ENCODE data around the gene NUP93. TPM values are rescaled to one million over a fixed set of nuclear protein-coding genes. Genes with fewer than 3 reads are reported as not detected.

NUP93 gene
- total RNA-seq, 4 donors from 2014 or later: 12.9 to 30.7 (median 23.0) TPM

DNA sequence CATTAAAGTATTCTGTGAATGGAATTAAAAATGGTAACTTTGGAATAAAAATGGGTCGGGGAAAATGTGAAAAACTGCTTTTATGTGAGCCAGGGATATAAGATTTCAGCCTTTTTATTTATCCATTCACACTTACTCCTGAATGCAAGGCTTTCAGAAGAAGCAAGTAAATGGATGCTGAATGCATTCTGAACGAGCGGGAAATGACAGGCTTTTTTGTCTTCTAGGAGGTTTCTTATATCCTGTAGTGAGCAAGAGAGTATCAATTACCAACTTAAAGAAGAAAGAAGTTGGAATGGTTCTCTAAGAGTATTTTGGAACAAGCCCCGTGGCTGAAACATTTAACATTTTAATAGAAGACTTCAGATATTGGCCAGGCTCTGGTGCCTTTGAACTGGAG, 36.0 kb downstream of the NUP93 start:
- intact Hi-C loops (cut with DNase I; ENCODE audit: low total_unique reads): no loop called here
- Histone ChIP-seq H3K4me3 (no peak overlapping the region), H3K9me3 (no peaks in the 10 kb centered on the region), H3K36me3 (no peaks in the 10 kb centered on the region), H3K4me1 (peaks cover 0 to 11% of the 10 kb centered on the region in 2 donors), H3K27me3 (no peaks in the 10 kb centered on the region), H3K27ac (no peak overlapping the region)
- in situ Hi-C loops (cut with MboI; ENCODE audit: low sequenced_read_pairs in 4 of 4): no loop called here
- TF ChIP-seq, protein P1, sequence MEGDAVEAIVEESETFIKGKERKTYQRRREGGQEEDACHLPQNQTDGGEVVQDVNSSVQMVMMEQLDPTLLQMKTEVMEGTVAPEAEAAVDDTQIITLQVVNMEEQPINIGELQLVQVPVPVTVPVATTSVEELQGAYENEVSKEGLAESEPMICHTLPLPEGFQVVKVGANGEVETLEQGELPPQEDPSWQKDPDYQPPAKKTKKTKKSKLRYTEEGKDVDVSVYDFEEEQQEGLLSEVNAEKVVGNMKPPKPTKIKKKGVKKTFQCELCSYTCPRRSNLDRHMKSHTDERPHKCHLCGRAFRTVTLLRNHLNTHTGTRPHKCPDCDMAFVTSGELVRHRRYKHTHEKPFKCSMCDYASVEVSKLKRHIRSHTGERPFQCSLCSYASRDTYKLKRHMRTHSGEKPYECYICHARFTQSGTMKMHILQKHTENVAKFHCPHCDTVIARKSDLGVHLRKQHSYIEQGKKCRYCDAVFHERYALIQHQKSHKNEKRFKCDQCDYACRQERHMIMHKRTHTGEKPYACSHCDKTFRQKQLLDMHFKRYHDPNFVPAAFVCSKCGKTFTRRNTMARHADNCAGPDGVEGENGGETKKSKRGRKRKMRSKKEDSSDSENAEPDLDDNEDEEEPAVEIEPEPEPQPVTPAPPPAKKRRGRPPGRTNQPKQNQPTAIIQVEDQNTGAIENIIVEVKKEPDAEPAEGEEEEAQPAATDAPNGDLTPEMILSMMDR (IDR thresholded peaks at IDR 0.05 in 4 of 5, conservative IDR thresholded peaks at IDR 0.05 in 1 of 5): no peak
- no peak for TF ChIP-seq POLR2A (IDR thresholded peaks at IDR 0.05)
- no peak for DNase-seq
- ATAC-seq: no peak

DNA sequence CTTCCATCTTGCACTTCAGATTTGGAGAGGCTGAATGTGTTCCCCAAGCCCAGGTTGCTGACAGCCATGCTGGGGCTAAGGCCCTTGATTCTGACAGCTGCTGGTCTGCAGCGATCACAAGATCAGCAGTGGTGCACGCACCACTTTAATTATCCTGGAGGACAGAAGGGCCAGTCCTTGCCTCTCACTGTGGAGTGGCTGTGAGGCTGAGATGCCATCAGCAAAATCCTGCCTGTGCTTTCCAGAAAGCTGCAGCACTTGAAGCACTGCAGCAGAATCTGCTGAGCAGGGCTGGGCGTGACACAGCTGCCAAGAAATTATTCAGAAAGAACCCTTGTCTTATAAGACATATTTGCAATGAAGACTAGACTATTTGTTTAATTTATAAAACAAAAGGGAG, 37.1 kb downstream of the NUP93 start:
- Histone ChIP-seq H3K27ac (no peak overlapping the region), H3K9me3 (no peaks in the 10 kb centered on the region), H3K27me3 (no peaks in the 10 kb centered on the region), H3K4me3 (no peak overlapping the region), H3K36me3 (no peaks in the 10 kb centered on the region), H3K4me1 (peaks cover 0 to 11% of the 10 kb centered on the region in 2 donors)
- in situ Hi-C loops (cut with MboI; ENCODE audit: low sequenced_read_pairs in 4 of 4): no loop called here
- no peak for ATAC-seq
- intact Hi-C loops (cut with DNase I; ENCODE audit: low total_unique reads): no loop called here
- no peak for DNase-seq
- TF ChIP-seq, protein P1 (IDR thresholded peaks at IDR 0.05 in 4 of 5, conservative IDR thresholded peaks at IDR 0.05 in 1 of 5): no peak
- no peak for TF ChIP-seq POLR2A (IDR thresholded peaks at IDR 0.05)

- DNase-seq (no peak), ATAC-seq (no peak)
- Histone ChIP-seq H3K4me3 (no peak overlapping the region), H3K36me3 (no peaks in the 10 kb centered on the region), H3K27ac (no peak overlapping the region), H3K9me3 (no peaks in the 10 kb centered on the region), H3K27me3 (no peaks in the 10 kb centered on the region), H3K4me1 (peaks cover 0 to 11% of the 10 kb centered on the region in 2 donors)
- intact Hi-C loops (cut with DNase I; ENCODE audit: low total_unique reads) (no loop called here), in situ Hi-C loops (cut with MboI; ENCODE audit: low sequenced_read_pairs in 4 of 4) (no loop called here)
- no peak for TF ChIP-seq POLR2A (IDR thresholded peaks at IDR 0.05)
- TF ChIP-seq, protein P1 (IDR thresholded peaks at IDR 0.05 in 4 of 5, conservative IDR thresholded peaks at IDR 0.05 in 1 of 5): no peak
Observed at GRCh38 chr16:56769677-56770076, 39.7 kb downstream of the NUP93 start.

- Histone ChIP-seq H3K4me1 (peaks cover 5% of the 10 kb centered on the region in 2 donors), H3K36me3 (no peaks in the 10 kb centered on the region), H3K27me3 (no peaks in the 10 kb centered on the region), H3K27ac (no peak overlapping the region), H3K4me3 (no peak overlapping the region), H3K9me3 (no peaks in the 10 kb centered on the region)
- intact Hi-C loops (cut with DNase I; ENCODE audit: low total_unique reads): no loop called here
- in situ Hi-C loops (cut with MboI; ENCODE audit: low sequenced_read_pairs in 4 of 4): no loop called here
- no peak for TF ChIP-seq POLR2A (IDR thresholded peaks at IDR 0.05)
- TF ChIP-seq, protein P1 (IDR thresholded peaks at IDR 0.05 in 4 of 5, conservative IDR thresholded peaks at IDR 0.05 in 1 of 5): no peak
- DNase-seq (no peak), ATAC-seq (no peak)
Observed at GRCh38 chr16:56771558-56772279, 41.8 kb downstream of the NUP93 start.

DNA sequence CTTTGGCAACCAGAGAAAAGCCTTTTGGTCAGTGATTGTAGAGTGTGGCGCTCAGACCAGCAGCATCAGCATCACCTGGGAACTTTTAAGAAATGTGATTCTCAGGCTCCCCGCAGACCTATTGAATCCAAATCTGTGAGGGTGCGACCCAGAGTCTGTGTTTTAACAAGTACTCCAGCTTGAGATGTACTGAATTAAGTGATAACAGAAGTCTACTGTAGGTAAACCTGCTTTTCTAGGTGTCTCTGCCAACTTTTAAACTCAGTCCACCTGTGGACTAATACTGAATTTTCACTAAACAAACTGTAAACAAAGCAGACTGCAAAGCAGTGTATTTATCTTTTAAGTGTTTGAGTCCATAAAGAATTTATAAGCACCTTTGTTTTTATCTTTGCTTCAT, 43.6 kb downstream of the NUP93 start:
- Histone ChIP-seq H3K9me3 (no peaks in the 10 kb centered on the region), H3K4me3 (no peak overlapping the region), H3K4me1 (peaks cover 5 to 14% of the 10 kb centered on the region in 2 donors), H3K36me3 (no peaks in the 10 kb centered on the region), H3K27me3 (no peaks in the 10 kb centered on the region), H3K27ac (no peak overlapping the region)
- DNase-seq: no peak
- in situ Hi-C loops (cut with MboI; ENCODE audit: low sequenced_read_pairs in 4 of 4) (no loop called here), intact Hi-C loops (cut with DNase I; ENCODE audit: low total_unique reads) (no loop called here)
- no peak for ATAC-seq
- no peak for TF ChIP-seq POLR2A (IDR thresholded peaks at IDR 0.05)
- TF ChIP-seq, protein P1 (IDR thresholded peaks at IDR 0.05 in 4 of 5, conservative IDR thresholded peaks at IDR 0.05 in 1 of 5): no peak
